Endothelial cell of umbilical vein (primary cell): Measurements from ENCODE around the gene NPNT. TPM values are rescaled to one million over a fixed set of nuclear protein-coding genes. Genes with fewer than 3 reads are reported as not detected.

Experiments
- BruUV-seq: library from RNA; stranded (reverse); fragments of 400-500 nt; replicated peaks from 2 replicates; lab custom pipeline; 2021; lab: Mats Ljungman, UMichigan
- CTCF ChIA-PET: fragments of 300-600, 350-600 bp; sonication (Branson Sonifier 250); formaldehyde crosslinking; loops from one replicate; lab custom pipeline; 2021; ENCODE audit warnings: antibody characterized with exemption, inconsistent platforms; lab: Charles Lee
- POLR2A ChIA-PET: fragments of 300-600, 350-600 bp; sonication (Branson Sonifier 250); formaldehyde crosslinking; loops from one replicate; lab custom pipeline; 2021; ENCODE audit warnings: antibody characterized with exemption, inconsistent platforms; lab: Charles Lee
- DNase-seq: peaks from one replicate; pipeline ENCODE4 v3.0.0-alpha.2; 2011; ENCODE audit warnings: low read depth, low spot score
- FAIRE-seq: peaks from 2 replicates; lab custom pipeline; 2011; peaks lifted over from hg19 to GRCh38; lab: Jason Lieb, UNC
- H2AFZ ChIP-seq: 2 replicates; pipeline ENCODE4 v1.6.0; 2012; ENCODE audit warnings: low read depth, low read length, control low read depth, inconsistent platforms
- H3K27ac ChIP-seq: 2 replicates; pipeline ENCODE4 v1.5.1; 2011; ENCODE audit warnings: low read depth, mild to moderate bottlenecking, control low read depth, low read length, moderate library complexity; ENCODE audit not compliant: insufficient read depth
- H3K27me3 ChIP-seq, 2 experiments: 2 replicates each; pipeline versions ENCODE4 v1.6.0 to v1.6.1; 2011; ENCODE audit warnings: low read length in 2 of 2, mixed read lengths in 1 of 2; ENCODE audit not compliant: control insufficient read depth in 2 of 2, insufficient read depth in 2 of 2
- H3K36me3 ChIP-seq, 2 experiments: 2 replicates in 1 of 2; 3 replicates in 1 of 2; pipeline ENCODE4 v1.5.1; 2011; ENCODE audit warnings: low read length in 2 of 2, mild to moderate bottlenecking in 1 of 2, moderate library complexity in 1 of 2; ENCODE audit not compliant: control insufficient read depth in 2 of 2, insufficient read depth in 2 of 2; ENCODE audit errors: extremely low read depth in 1 of 2
- H3K4me1 ChIP-seq: 3 replicates; pipeline ENCODE4 v1.5.1; 2011; ENCODE audit warnings: mild to moderate bottlenecking, low read length; ENCODE audit not compliant: control insufficient read depth, insufficient read depth; ENCODE audit errors: extremely low read depth
- H3K4me2 ChIP-seq: 2 replicates; pipeline ENCODE4 v1.6.1; 2011; ENCODE audit warnings: low read length, control low read depth, mixed read lengths; ENCODE audit not compliant: insufficient read depth
- H3K4me3 ChIP-seq, 3 experiments: fragments of 200-600 bp in 1 of 3; sonication (generic), shearing (Covaris generic) in 1 of 3; replicated peaks in 1 of 3; 2 replicates each; pipeline ENCODE4 v1.5.1; 2011 to 2016; ENCODE audit warnings: control low read depth in 3 of 3, low read length in 3 of 3, mild to moderate bottlenecking in 2 of 3, inconsistent platforms in 1 of 3, low read depth in 1 of 3, moderate library complexity in 1 of 3; ENCODE audit not compliant: insufficient read depth in 1 of 3
- H3K79me2 ChIP-seq: 2 replicates; pipeline ENCODE4 v1.6.0; 2012; ENCODE audit warnings: low read length, inconsistent platforms; ENCODE audit not compliant: control insufficient read depth, insufficient read depth
- H3K9ac ChIP-seq: replicated peaks from 2 replicates; pipeline ENCODE3; 2011; ENCODE audit warnings: low read length, control low read depth; ENCODE audit not compliant: insufficient read depth; ENCODE audit errors: extremely low read depth
- H3K9me1 ChIP-seq: replicated peaks from 3 replicates; pipeline ENCODE4 v1.6.0; 2011; ENCODE audit warnings: mild to moderate bottlenecking, low read length; ENCODE audit not compliant: control insufficient read depth, insufficient read depth; ENCODE audit errors: extremely low read depth
- H3K9me3 ChIP-seq: replicated peaks from 2 replicates; pipeline ENCODE4 v1.5.1; 2012; ENCODE audit warnings: low read length, inconsistent platforms; ENCODE audit not compliant: control insufficient read depth, insufficient read depth
- H4K20me1 ChIP-seq: replicated peaks from 2 replicates; pipeline ENCODE3; 2011; ENCODE audit warnings: mild to moderate bottlenecking, low read length; ENCODE audit not compliant: control insufficient read depth, insufficient read depth; ENCODE audit errors: extremely low read depth
- CTCF ChIP-seq, 2 donors: IDR thresholded peaks; 1 replicate in 1 of 2; 2 replicates in 1 of 2; pipeline ENCODE4 v1.5.1; 2011; ENCODE audit warnings: low read length in 2 of 2, mild to moderate bottlenecking in 2 of 2, moderate library complexity in 2 of 2, control low read depth in 1 of 2, inconsistent platforms in 1 of 2, low read depth in 1 of 2; ENCODE audit not compliant: insufficient read depth in 1 of 2; ENCODE audit errors: extremely low read depth in 1 of 2
- EZH2 ChIP-seq: IDR thresholded peaks from 2 replicates; pipeline ENCODE4 v1.6.1; 2012; ENCODE audit warnings: borderline replicate concordance, low read depth, mild to moderate bottlenecking, moderate library complexity, low read length, inconsistent platforms; ENCODE audit not compliant: severe bottlenecking
- FOS ChIP-seq: IDR thresholded peaks from 2 replicates; pipeline ENCODE4 v1.6.1; 2011; ENCODE audit warnings: mild to moderate bottlenecking, low read length, moderate library complexity, borderline replicate concordance; ENCODE audit not compliant: insufficient read depth
- GATA2 ChIP-seq: IDR thresholded peaks from 2 replicates; pipeline ENCODE4 v1.7.0; 2011; ENCODE audit warnings: low read depth, mild to moderate bottlenecking, moderate library complexity, mixed read lengths, low read length; ENCODE audit not compliant: insufficient read length, insufficient read depth
- JUN ChIP-seq: IDR thresholded peaks from 2 replicates; pipeline ENCODE4 v1.6.1; 2011; ENCODE audit warnings: borderline replicate concordance, low read depth; ENCODE audit not compliant: insufficient read length, insufficient read depth
- MAX ChIP-seq: IDR thresholded peaks from 2 replicates; pipeline ENCODE4 v1.6.1; 2011; ENCODE audit not compliant: insufficient read depth, insufficient read length
- MYC ChIP-seq: IDR thresholded peaks from one replicate; pipeline ENCODE4 v1.6.1; 2011; ENCODE audit warnings: mild to moderate bottlenecking, low read depth, low read length
- POLR2A ChIP-seq: IDR thresholded peaks from 2 replicates; pipeline ENCODE4 v1.6.1; 2012; ENCODE audit warnings: low read depth, mild to moderate bottlenecking, control low read depth, low read length
- POLR2AphosphoS5 ChIP-seq: IDR thresholded peaks from 2 replicates; pipeline ENCODE4 v1.6.1; 2012; ENCODE audit warnings: low read depth, mild to moderate bottlenecking, control low read depth, low read length, moderate library complexity; ENCODE audit not compliant: insufficient read depth
- dilution Hi-C: fragments of 300-500 bp; cut with MboI; formaldehyde crosslinking; loops from one replicate; pipeline ENCODE4 v1.15.0; 2019; ENCODE audit warnings: low sequenced_read_pairs; ENCODE audit not compliant: extremely low pct_ligation_motif_present
- intact Hi-C: fragments of 100-400 bp; cut with micrococcal nuclease; formaldehyde crosslinking; loops from one replicate; pipeline ENCODE4 v1.10.0; 2022
- polyA plus RNA-seq, 4 experiments: library from polyadenylated mRNA; depleted of rRNA in 3 of 4; stranded (reverse) in 3 of 4; unstranded in 1 of 4; fragments of >200 nt; gene quantifications; 2 replicates each; pipeline versions ENCODE4 v1.2.1 to v1.2.3, GENCODE V29; 2011 to 2012; ENCODE audit warnings: missing spikeins in 1 of 4
- total RNA-seq: library from RNA; stranded (reverse); gene quantifications from 2 replicates; pipeline ENCODE4 v1.2.3, GENCODE V29; 2021

Gene NPNT
- total and polyA plus RNA-seq, 2 donors (not counting 3 experiments of a cell fraction or from before 2014, with no cell fraction given) = not detected

- no peaks in the 10 kb centered on the region for H3K4me1 ChIP-seq
Measured at GRCh38 chr4:105902550-105903262, 7.4 kb downstream of the NPNT start.

More at GRCh38 chr4:105902550-105903262, 7.4 kb downstream of the NPNT start:
- Histone ChIP-seq H3K27me3 (peaks cover 22 to 42% of the 10 kb centered on the region in 2 experiments), H4K20me1 (no peaks in the 10 kb centered on the region), H3K79me2 (no peaks in the 10 kb centered on the region), H3K36me3 (no peaks in the 10 kb centered on the region), H3K4me3 (no peak overlapping the region), H3K9me3 (no peaks in the 10 kb centered on the region), H3K9me1 (no peaks in the 10 kb centered on the region), H3K9ac (no peak overlapping the region), H2AFZ (no peak overlapping the region), H3K4me2 (no peak overlapping the region), H3K27ac (no peak overlapping the region)
- FAIRE-seq (peak; percentile 28), DNase-seq (no peak)
- BruUV-seq = no TSS peak
- ChIA-PET CTCF (no interaction called here), POLR2A (interaction anchor here (0.5 kb wide), 1 partner anchor 191 kb away, joined by 3 read pairs; no protein-coding TSS in a partner anchor)
- intact Hi-C loops (no loop called here), dilution Hi-C loops (no loop called here)
- TF ChIP-seq GATA2 (no peak), MYC (no peak), POLR2AphosphoS5 (no peak), EZH2 (no peak), POLR2A (no peak), JUN (no peak), FOS (no peak), CTCF (IDR thresholded peaks at IDR 0.05; ENCODE audit: extremely low read depth in 1 of 2, insufficient read depth in 1 of 2, low read depth in 1 of 2, low read length in 2 of 2) (no peak), MAX (no peak)
